Cortex of kidney (tissue), 1 donor: Measurements from ENCODE around the gene CISH.

Experiments
- DNase-seq: peaks from one replicate; lab custom pipeline; 2025; lab: John Stamatoyannopoulos, UW

CISH gene

DNA sequence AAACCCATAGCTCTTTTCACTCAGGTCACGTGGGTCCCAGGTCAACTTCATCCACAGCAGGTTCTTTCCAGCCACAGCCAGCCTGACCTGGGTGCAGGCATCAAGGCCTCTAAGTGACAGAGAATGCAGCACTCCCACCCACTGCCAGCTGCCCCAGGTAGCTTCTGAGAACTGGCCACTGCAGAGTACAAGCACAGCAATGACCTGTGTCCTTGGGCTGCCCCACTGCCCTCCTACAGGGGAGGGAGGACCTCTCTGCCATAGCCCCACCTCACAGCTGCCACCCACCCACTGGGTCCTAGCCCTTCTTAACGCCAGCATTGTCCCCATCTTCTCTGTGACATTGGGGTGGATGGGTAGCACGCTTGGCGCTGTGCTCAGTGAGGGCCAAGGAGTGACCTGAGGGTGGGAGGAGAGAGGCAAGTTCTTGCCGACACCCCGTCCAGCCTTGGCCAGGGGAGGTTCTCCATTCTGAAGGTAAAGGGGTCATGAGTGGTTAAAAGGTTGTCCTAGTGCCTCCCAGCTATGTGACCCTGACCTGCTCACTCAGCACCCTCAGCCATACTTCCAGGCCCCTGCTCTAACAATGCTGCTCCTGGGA, 12.4 kb downstream of the CISH start:
- DNase-seq: no peak

DNA sequence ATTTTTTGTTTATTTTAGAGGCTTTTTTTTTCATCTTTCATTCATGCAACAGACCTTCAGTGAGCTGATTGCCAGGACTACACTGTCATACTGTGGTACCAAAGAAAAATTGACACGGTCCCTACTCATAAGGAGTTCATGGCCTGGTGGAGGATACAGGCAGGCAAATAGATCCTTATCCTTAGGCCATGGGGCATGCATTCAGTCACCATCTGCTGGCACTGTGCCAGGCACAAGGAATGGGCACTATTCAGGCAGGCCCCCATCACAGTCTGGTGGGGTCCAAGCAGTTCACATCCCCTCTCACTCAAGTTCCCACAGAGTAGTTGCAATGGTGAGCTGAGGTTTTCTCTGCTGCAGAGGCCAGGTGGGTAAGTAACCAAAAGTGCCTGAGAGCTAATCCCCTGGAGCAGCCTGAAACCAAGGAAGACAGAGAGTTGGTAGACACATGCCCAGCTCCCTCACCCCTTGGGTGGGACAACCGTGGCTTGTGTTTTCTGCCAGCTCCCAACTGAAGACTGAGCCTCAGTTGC, 17.3 kb downstream of the CISH start:
- no peak for DNase-seq

DNA sequence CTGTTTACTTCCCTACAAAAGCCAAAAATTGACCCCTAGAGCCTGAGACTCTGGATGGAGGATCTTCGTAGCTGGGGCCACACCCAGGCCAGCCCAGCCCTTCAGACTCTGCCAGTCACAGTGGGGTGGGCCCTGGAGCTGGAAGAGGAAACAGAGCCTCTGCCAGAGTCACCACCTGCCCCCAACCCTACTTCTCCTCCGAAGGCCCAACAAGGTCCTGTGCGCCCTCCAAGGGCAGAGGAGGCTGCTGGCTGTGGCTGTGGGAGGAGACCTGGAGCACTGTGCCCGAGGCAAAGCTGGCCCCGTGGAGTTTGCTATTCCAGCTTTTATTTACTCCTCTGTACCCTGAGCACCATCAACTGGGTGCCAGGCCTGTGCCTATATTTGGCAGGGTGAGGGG, 19.0 kb downstream of the CISH start:
- DNase-seq: no peak

DNA sequence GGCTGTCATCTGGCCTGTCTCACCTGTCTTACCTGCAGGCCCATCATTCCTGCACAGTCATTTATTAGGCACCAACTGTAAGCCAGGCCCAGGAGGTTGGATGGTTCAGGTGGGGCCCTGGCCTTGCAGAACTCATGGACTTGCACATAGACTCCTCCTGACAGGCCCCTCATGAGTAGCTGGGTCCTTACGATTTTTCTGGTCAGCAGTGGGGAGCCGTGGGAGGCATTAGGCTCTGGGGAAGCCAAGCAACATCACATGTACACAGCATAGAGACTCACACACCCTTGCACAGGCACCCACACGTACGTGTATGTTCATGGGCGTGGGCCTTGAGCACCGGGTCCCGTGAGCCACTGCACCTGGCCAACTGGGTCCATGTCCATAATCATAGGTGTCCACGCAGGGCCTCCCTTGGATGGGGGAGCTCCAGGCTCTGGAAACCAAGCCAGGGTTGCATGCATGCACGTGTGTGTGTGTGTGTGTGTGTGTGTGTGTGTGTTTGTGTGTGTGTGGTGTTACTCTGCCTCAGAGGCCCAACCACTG, 20.3 kb downstream of the CISH start:
- no peak for DNase-seq

DNA sequence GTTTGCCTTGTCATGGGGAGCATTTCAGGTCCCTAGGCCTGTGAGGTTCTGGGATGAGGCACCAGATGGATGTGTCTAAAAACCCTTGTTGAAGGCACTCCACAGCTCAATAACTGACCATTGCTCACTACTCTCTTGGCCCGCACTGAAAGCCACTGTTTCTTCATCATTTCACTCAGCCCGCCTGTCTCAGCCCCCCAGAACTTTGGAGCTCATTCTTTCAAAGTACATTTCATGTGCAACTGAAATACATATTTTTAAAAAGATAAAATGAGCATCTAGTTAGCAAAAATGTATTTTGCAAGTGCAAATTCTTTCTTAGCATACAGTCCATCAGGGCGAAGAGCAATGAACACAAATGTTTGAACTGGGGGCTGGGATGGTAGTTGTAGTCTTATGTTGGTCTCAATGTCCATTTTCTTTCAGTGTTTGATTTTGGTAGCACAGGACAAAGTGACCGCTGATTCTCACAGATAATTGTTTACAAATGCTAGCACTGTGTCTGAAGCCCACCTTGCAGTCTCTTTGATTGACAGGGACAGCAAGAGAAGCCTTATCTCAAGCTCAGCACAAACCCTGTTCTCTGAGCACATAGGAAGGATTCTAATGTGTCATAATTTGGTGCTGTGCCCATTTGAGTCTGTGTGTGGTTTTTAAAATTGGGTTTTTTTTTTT, 22.7 kb downstream of the CISH start:
- no peak for DNase-seq

DNA sequence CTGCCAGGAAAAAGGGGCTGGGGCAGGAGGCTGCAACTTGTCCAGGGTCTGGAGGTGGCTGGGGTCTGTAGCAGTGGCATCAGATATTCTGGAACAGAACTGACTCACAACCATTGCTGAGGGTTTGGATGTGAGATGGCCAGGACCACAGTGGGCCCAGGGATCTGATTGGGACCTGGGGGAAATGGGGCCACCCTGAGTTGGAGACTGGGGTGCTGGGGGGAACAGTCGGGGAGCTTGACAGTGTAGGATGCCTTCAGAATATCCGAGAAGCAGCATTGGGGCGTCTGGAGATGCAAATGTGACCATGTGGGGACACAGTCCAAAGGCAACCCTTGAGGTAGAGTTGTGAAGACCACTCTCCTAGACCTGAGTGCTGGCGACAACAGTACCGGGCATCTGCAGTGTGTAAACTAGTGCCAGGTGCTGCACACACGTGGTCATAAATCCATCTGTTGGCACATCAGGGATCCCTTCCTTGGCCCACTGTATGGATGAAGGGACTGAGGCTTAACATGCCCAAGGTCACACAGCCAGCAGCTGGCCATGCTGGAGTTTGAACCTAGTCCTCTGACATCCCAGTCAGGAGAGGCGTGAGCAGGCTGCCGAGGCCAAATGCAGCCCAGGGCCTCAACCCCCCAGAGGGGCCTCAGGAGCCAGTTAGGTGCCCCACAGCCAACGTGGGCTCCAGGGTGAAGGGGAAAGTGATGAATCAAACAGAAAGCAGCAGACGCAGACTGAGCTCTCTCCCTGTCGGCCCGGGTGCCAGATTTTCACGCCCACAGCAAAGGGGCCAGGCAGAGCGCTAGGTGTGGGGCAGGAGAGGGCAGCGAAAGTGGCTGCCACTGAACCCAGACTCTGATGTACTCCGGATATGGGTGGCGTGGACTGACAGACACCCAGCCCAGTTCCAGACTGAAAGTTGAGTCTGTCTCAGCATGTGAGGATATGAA, 23.5 kb downstream of the CISH start:
- no peak for DNase-seq

DNA sequence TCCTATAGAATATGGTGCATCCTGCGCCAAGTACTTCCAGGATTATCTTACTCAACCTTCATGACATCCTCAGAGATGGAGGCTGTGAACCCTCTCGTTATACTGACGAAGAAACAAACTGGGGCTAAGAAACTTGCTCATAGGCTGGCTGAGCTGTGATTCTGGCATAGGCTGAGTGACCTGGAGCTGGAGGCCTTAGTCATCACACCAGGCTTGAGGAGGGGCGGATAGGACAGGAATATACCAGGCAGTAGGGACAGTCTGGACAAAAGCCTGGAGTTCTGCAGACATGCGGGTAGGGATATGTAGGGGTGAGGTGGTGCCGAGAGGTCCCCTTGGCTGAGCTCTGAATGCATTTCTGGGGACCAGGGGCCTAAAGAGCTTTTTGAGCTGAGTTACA, 24.2 kb downstream of the CISH start:
- no peak for DNase-seq

DNA sequence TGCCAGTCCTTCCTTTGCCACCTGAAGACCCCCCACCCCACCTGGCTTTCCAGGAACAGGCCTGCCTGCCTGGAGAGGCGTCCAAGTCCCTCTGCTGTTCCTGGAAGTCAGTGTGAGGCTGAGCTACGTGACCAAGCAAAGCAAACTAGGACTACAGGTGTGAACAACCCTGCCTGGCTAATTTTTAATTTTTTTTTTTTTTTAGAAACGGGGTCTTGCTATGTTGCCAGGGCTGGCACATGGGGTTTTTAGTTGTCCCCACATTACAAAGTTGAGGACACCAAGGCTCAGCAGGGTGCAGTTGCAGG, 24.9 kb downstream of the CISH start:
- DNase-seq: no peak

DNA sequence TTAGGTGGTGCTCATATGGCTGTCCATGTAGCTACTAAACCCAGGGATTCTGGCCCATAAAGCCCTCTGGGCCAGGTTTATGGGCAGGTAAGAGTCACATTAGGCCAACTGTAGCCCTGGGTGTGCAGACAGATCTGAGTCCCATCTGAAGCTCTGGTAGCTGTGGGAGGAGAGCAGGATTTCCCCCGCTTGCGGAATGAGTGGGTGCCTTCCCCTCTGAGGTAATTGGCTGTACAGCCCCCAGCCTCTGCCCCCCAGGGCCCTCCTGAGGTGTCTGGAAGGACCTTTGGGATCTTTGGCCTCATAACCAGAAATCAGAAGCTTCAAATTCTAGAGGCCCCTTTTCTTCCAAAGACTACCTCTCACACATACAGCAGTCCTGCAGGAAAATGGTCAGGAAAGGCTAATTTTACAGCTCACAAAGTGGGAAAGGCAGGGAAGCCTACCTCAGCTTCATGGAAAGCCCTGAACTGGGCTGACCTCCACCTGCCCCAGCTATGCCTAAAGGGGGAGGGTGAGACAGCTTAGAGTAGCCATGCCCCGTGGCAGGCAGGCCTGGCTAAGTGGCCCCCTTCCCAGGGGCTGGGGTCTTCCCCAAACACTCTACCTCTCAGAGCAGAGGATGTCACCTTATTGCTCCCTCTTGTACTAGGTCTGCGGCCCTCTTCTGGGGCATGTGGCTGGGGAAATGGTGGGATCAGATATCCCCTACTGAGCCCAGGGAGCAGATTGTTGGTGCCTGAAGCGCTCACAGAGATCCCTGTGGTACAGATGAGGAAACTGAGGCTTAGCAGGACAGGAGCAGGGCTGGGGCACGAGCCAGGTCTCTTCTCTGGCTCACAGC, 25.4 kb downstream of the CISH start:
- no peak for DNase-seq

DNA sequence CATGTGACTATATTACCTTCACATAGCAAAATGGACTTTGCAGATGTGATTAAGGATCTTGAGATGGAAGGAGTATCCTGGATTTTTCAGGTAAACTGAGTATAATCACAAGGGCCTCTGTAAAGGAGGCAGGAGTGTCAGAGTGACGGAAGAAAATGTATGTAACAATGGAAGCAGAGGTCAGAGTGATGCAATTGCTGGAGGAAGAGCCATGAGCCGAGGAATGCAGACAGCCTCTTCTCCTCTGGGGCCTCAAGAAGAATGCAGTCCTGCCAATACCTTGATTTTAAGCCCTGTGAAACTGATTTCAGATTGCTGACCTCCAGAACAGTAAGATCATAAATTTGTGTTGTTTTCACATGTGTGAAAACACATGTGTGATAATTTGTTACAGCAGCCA, 27.2 kb downstream of the CISH start:
- DNase-seq: no peak

DNA sequence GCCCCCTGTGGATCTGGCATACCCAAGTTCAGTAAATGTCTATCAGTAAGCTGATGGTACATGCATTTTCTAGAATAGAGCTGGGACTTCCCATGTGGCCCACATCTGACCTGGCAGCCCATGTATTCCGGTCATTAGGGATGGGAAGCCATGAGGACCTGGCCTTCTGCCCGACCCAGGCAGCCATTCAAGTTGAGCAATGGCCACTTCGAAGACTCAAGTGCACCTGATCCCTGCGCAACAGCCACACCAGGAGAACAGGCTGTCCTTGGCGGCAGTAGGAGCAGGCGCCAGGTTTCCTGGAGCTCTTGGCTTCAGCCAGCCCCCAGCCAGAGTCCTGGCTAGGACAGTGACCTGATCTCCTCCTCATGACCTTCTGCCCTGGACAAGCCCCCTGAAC, 27.7 kb downstream of the CISH start:
- DNase-seq: no peak

DNA sequence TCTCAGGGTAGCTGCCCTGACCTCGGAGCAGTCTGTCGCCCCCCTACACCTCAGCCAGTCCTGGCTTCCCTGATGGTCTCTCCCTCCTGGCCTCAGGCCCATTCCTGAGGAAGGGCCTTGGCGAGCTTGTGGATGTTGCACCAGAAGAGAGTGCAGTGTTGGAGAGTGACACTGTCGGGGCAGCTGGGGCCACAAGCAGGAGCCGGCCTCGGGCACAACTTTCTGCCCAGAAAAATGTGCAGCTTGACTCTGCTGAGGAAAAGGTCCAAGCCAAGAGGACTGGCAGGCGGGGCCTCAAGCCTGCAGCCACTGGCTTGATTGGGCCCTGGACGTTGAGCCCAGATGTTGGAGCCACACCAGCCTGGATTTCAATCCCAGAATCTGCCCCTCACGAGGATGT, 29.5 kb downstream of the CISH start:
- no peak for DNase-seq

DNA sequence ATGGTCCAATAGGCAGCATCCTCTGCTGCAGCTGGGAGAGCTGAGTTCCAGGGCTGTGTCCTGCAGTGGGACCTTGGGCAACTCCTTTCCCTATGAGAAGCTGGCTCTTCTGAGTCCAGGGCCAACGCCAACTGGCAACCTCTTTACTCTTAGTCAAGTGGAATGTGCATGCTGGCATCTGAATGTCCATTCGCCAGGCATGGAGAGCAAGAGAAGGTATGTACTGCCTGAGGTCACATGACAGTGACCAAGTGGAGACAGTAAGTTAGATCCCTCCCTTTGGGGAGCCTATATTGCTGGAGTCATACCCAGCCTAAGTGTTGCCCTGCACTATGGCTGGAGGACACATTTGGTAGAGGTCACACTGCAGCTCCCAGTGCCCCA, 30.1 kb downstream of the CISH start:
- no peak for DNase-seq

DNA sequence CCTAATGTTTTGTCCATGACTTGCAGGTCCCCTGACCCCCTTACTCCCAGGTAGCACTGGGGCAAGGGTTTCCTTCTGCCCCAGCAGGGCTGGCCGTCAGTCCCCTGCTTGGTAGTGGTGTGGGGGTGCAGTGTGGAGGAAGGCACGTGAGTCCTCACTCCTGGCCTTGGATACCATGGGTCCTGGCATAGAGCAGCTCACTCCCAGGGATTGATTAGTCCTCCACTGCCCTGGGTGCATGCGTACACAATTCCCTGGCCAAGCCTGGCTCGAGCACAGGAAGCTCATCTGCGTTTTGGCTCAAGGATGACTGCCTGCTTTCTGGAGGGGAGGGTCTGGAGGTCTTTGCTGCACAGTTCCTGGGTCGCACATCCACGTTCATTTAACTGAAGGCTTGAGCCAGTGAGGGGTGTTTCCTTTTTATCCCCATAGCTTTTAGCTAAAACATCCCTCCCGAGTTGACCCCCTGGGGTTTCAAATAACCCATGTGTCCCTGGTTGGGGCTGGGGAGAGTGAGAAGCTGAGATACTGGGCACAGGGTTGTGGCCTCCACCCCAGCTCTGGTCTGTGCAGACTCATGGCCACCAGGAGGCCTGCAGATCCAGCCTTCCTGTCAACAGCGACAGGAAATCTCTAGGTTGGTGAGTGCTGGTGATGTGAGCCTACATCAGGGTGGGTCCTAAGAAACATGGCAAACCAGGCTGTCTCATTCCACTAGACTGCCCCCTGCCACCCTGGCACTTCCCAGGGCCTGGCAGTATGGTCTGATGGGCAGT, 30.7 kb downstream of the CISH start:
- DNase-seq: no peak

DNA sequence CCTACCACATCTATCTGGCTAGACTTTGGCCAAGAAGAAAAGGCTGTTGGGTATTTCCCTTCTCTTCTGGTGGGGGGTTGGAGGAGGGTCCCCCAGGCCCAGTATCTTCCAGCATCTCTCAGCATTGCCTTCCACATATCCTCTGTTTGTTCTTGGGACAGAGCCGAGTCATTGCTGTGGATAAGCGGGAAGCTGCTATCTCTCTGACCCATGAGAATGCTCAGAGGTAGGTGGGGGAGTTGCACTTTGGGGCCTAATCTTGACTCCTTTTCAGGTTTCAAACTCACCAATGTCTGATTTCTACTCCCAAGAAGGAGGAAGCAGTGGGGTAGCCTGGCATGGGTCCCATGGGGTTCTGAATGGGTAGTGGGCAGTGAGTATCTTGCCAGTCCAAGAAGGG, 34.2 kb downstream of the CISH start:
- DNase-seq: no peak

DNA sequence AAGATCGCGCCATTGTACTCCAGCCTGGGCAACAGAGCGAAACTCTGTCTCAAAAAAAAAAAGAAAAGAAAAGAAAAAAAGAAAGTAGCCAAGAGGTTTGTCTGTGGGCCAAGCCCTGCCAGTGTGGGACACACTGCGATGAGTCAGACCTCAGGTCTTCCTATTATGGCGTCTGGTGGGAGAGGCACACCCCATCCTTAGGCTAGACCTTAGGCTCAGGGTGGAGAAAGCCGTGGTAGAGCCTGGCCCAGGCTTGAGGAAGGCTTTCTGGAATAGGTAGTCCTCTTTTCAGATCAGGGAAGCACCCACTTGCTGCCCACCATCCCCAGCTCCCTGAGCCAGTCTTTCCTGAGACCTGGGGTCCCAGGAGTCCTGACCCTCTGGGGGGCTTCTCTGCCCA, 36.2 kb downstream of the CISH start:
- no peak for DNase-seq

DNA sequence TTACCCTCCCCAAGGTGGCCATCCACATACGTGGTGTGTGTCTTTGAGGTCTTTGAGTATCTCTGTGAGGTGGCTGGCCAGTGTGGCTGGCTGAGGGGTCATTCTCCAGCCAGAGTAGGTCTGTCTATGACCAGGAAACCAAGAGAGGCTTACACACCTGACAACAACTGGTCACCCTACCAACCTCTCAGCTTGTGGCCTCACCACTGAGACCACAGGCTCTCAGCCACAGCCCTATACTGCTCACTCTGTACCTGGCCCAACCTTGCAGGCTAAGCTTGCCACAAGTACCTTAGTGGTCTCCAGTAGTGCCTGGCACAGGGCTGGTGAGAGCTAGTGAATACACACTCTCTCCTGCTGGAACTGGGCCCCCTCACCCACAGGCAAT, 37.1 kb downstream of the CISH start:
- no peak for DNase-seq

DNA sequence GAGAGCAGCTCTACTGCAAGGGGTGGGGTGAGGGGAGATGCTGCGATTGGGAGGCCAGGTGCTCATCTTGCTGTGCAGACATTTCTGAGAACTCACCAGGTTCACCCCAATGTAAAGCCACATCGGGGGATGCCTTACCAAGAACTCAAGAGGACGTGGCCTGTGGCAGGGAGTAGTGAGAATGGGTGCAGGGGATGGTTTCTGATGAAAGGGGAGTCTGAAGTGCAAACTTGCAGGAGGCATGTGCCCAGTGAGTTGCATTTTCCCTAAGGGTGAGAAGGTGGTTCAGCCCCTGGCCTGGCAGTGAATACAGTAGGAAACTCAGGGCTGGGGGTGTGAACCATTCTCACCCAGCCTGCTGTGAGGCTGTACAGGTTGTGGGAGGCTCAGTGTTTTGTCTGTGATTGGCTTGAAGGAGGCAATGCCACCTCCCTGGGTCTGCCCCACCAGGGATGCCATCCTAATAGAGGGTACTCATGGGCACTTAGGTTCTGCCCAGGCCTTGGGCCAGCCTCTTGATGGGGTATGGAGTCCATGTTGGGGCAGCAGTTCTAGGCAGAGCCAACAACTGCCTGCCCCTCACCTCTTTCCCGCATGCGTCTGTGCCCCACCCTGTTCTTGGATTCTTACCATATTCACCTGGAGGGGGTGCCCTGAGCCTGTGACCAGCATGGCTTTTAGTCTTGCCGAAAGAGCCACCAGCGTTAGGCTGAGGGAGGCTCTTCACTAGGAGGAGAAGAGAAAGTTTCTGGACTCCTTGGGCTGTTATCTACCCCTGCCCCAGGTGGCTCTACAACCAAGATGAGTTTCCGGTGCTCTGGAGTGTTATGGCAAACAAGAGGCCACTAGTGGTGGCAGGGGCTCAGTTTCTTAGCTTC, 37.8 kb downstream of the CISH start:
- no peak for DNase-seq

DNA sequence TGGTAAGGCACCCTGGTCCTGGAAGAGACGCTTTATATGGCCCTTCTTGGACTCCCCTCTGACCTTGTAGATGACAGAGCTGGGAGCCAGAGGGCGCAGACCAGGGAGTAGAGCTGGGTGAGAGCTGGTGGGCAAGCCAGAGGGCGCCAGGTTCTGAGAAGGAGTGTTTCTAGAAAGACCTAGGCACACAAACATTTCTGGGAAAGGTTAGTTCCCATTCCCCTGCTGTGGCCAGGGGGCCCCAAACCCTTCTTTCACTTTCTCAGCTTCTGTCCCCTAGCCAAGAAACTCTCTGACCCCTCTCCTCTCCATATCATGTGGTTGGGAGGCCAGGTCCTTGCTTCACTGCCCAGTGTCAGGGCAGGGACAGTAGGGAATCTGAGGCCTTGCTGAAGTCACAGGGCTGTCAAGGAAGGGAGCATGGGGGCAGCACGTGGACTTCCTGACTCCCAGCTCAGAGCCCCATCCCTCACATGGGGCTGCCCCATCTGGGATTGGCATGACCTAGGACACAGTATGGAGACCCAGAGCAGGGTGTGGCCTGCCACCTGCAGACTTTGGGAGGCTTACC, 38.7 kb downstream of the CISH start:
- DNase-seq: no peak

DNA sequence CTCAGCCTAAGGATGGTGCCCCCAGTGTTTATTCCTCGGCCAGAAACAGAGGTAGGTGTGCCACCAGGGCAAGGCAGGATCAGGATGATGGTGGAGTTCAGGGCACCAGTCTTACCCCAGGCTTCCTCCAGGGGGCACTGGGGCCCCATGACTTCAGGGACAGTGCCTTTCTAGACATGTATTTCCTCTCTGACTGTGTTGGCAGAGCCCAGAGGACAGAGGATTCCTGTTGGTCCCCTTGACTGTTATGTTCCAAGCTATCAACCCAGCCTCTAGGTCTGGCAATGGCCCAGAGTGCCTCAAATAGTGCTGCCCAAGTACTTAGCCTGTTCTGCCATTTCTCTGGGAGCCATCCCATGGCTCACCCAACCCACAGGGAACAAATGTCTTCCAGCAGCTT, 39.4 kb downstream of the CISH start:
- no peak for DNase-seq
